Epithelial cell of proximal tubule (primary cell): ENCODE results near the gene LGI4. TPM values are rescaled to one million over a fixed set of nuclear protein-coding genes. Genes with fewer than 3 reads are reported as not detected.

Experiments
- DNase-seq: peaks from one replicate; pipeline ENCODE4 v3.0.0-alpha.2; 2011; ENCODE audit warnings: low read depth
- H3K4me3 ChIP-seq: 2 replicates; pipeline ENCODE4 v1.5.1; 2011; ENCODE audit warnings: low read depth, mild to moderate bottlenecking, low read length
- CTCF ChIP-seq: conservative IDR thresholded peaks from 2 replicates; pipeline ENCODE4 v1.5.1; 2012; ENCODE audit warnings: low read depth, mild to moderate bottlenecking, low read length
- total RNA-seq: library from RNA; depleted of rRNA; stranded (reverse); fragments of >200 nt; gene quantifications from 2 replicates; pipeline ENCODE4 v1.2.3, GENCODE V29; 2015

The LGI4 gene
- total RNA-seq, 1 donor from 2014 or later: not detected

GRCh38 chr19:35141837-35142605, 7.2 kb upstream of the LGI4 start:
- H3K4me3 ChIP-seq: no peak overlapping the region
- no peak for DNase-seq
- no peak for TF ChIP-seq CTCF

GRCh38 chr19:35140962-35141836, 6.3 kb upstream of the LGI4 start:
- H3K4me3 ChIP-seq: no peak overlapping the region
- TF ChIP-seq CTCF: peak; percentile 46
- no peak for DNase-seq

GRCh38 chr19:35140207-35140961, 5.5 kb upstream of the LGI4 start:
- H3K4me3 ChIP-seq: no peak overlapping the region
- no peak for DNase-seq
- no peak for TF ChIP-seq CTCF

GRCh38 chr19:35138305-35138892, 3.5 kb upstream of the LGI4 start, which contains the start of gene FXYD1:
TSS of gene FXYD1 (plus strand) at chr19:35138824. CDS start at chr19:35140080, 1,256 bp downstream.
- H3K4me3 ChIP-seq: no peak within 1 kb of the TSS
- TF ChIP-seq CTCF: no peak
- DNase-seq: no peak

GRCh38 chr19:35136977-35137702, 2.3 kb upstream of the LGI4 start:
- DNase-seq: no peak
- H3K4me3 ChIP-seq: no peak overlapping the region
- TF ChIP-seq CTCF: no peak

- no peak for DNase-seq
- H3K4me3 ChIP-seq: no peak overlapping the region
- TF ChIP-seq CTCF: no peak
Observed at GRCh38 chr19:35136231-35136630, 1.4 kb upstream of the LGI4 start.
